Hematopoietic multipotent progenitor cell treated with erythropoietin and hydrocortisone succinate and interleukin-3 and kit ligand, for 17 days (in vitro differentiated cells): ENCODE measurements around the gene SMC5.
"Not testable (repeated sequence)": the region's sequence is repeated elsewhere in the genome, so short reads cannot be mapped to it uniquely, and the experiment has no call there.

Experiments used
- DNase-seq: peaks from one replicate; pipeline ENCODE4 v3.0.0-alpha.2; 2015; ENCODE audit warnings: low spot score

Gene SMC5

GRCh38 chr9:70363760-70364159 lies 105.0 kb downstream of the SMC5 start:
- no peak for DNase-seq

- no peak for DNase-seq
These were observed 108.6 kb downstream of the SMC5 start for GRCh38 chr9:70367305-70367930.

- no peak for DNase-seq
These were observed 116.3 kb downstream of the SMC5 start for GRCh38 chr9:70374962-70375618.

- no peak for DNase-seq
These were observed 123.4 kb downstream of the SMC5 start for GRCh38 chr9:70382046-70382708.

- no peak for DNase-seq
These were observed 124.2 kb downstream of the SMC5 start for GRCh38 chr9:70382709-70383605.

GRCh38 chr9:70385426-70385825 lies 126.6 kb downstream of the SMC5 start:
- DNase-seq = no peak

- no peak for DNase-seq
These were observed 128.9 kb downstream of the SMC5 start for GRCh38 chr9:70387663-70388062.

- DNase-seq = no peak
These were observed 130.4 kb downstream of the SMC5 start for GRCh38 chr9:70389188-70389587.

- DNase-seq = no peak
These were observed 131.0 kb downstream of the SMC5 start for GRCh38 chr9:70389621-70390266.

GRCh38 chr9:70390933-70391341 lies 132.2 kb downstream of the SMC5 start:
- DNase-seq = no peak

- DNase-seq = peak; percentile 40
These were observed 133.4 kb downstream of the SMC5 start for GRCh38 chr9:70392189-70392588.

- DNase-seq = no peak
These were observed 134.1 kb downstream of the SMC5 start for GRCh38 chr9:70392850-70393249.

- DNase-seq = no peak
These were observed 136.9 kb downstream of the SMC5 start for GRCh38 chr9:70395652-70396051.

GRCh38 chr9:70398145-70398556 lies 139.4 kb downstream of the SMC5 start:
- no peak for DNase-seq

- no peak for DNase-seq
These were observed 140.4 kb downstream of the SMC5 start for GRCh38 chr9:70399141-70399540.

- DNase-seq = no peak
These were observed 141.5 kb downstream of the SMC5 start for GRCh38 chr9:70400107-70400892.

- DNase-seq = not testable (repeated sequence)
These were observed 142.5 kb downstream of the SMC5 start for GRCh38 chr9:70401241-70401640.

- no peak for DNase-seq
These were observed 143.4 kb downstream of the SMC5 start for GRCh38 chr9:70402213-70402612.

GRCh38 chr9:70403166-70403565 lies 144.4 kb downstream of the SMC5 start:
- no peak for DNase-seq

GRCh38 chr9:70403618-70404025 lies 144.8 kb downstream of the SMC5 start:
- DNase-seq = no peak

- DNase-seq = no peak
These were observed 145.5 kb downstream of the SMC5 start for GRCh38 chr9:70404261-70404660.
